AG08395 (cell line): ENCODE data around the gene MTTP.

ENCODE experiments used
- DNase-seq: peaks from one replicate; pipeline ENCODE4 v3.0.0; 2012; ENCODE audit warnings: mixed read lengths, low spot score

Gene MTTP

DNA sequence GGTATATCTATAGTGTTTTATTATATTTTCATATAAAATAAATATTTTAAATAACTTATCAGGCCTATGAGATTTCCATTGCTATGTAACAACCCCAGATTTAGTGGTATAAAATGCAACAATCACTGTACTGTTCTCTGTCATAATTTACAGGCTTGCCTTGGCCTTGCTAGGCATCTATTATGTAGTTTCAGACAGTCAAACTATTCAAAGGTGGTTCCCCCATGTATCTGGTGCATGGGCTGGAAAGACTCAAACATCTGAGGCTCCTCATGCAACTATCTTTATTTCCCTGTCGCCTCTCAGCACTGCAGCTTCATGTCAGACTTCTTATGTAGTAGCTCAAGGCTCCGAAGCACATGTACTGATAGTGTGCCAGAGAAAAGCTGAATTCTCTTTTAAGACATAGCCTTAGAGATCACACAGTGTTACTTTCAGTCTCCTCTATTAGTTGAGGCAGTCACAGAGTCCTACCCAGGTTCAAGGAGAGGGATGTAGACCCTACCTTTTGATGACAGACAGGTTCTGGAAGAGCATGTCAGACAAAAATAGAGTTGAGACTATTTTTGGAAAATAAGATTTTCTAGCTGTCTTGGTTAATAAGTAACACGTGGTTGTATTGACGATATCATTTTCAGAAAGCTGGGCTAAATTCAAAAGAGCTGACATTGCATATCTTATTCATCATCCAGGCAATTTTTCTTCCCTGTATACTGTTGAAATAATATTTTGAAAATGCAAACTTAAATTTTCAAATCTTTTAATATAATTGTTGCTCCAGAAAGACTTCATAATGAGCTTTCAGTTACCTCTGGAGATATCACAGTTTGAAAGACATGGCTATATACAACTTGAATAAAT, 19.4 kb downstream of the MTTP start:
- DNase-seq, result no peak

DNA sequence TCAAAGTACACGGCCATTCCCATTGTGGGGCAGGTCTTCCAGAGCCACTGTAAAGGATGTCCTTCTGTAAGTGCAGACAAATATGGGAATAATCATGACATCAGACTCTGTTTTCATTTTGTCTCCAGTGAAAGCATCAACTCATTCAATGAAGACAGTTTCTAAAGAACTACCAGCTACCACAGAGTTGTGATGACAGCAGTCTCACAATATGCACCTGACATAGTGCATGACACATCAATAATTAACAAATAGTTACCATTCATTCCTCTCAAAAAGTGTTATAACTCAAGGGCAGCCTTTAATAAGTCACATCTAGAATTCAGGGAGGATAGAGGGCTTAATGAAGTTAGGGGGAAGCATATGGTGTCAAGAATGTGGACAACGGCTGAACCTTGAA, 20.2 kb downstream of the MTTP start:
- DNase-seq, result no peak

DNA sequence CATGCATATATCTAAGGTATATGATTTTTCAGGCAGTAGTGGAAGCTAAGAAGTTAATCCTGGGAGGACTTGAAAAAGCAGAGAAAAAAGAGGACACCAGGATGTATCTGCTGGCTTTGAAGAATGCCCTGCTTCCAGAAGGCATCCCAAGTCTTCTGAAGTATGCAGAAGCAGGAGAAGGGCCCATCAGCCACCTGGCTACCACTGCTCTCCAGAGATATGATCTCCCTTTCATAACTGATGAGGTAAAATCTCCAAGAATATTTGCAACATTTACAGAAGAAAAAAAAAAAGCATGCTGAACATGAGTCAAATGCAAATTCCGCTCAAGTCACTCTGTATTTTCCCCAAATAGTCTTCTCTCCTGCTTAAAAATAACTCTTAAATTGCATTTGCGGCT, 32.1 kb downstream of the MTTP start:
- no peak for DNase-seq

DNA sequence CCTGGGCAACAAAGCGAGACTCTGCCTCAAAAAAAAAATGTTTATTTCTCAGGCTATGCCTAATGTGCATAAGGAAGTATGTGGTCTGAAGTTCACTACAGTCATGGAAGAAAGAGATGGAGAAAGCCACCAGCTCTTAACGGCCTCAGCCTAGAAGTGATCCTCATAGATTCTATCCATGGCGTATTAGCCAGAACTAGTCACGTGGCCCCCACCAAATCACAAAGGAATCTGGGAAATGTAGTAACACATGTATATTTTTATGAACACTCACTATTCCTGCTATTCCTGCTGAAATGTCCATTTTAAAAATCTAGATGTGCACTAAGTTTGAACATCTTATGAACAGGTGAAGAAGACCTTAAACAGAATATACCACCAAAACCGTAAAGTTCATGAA, 33.8 kb downstream of the MTTP start:
- DNase-seq, result no peak

DNA sequence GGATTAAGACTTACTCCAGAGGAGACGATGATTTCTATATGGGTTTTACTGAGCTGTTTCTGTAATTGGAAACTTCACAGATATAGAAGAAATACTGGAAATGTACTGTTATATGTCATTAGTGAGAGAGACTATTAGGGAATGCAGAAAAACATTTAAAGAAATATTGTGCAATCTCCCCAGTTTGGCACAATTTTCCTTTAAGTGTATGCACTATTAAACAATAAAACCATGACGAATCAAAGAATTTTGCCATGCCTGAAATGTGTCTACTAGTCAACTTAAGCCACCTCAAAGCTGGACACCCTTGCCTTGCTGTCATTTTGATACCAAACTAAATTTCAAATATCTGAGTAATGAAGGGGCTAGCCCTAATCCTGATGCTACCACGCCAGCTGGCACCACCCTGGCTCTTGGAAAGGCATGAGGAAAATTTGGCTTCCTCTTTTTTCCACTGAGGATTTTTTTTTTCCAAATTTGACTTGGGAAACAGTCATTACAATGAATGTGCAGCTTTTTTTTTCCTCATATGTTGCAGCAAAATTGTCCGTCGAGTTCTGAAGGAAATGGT, 36.1 kb downstream of the MTTP start:
- DNase-seq, result no peak

DNA sequence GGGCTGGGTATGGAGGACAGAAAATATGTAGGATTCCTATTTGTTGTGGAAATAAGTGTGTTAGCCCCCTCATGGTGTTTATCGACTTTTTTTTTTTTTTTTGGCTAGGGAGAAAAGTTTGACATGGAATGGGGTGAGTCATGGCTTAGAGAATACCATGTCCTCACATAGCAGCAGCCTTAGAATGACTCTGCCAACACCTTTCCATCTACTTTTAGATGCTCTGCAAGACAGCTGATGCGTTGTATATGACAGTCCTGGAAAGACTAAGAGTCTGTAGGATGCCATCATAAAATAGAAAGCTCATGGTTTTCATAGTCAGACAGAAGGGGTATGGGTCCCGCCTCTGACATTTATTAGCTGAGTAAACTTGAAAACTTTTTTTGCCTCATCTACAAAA, 37.7 kb downstream of the MTTP start:
- DNase-seq, result no peak

DNA sequence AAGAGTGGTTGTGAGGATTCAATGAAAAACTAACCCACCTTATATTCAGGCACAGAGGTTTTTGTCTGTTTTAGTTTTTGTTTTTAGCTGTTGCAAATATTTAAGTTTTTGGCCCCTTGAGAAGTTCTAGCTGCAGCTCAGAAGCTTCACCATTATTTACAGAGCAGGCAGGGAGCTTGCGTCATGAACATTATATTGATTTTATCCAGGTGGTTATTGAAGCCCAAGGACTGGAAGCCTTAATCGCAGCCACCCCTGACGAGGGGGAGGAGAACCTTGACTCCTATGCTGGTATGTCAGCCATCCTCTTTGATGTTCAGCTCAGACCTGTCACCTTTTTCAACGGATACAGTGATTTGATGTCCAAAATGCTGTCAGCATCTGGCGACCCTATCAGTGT, 38.1 kb downstream of the MTTP start:
- no peak for DNase-seq

DNA sequence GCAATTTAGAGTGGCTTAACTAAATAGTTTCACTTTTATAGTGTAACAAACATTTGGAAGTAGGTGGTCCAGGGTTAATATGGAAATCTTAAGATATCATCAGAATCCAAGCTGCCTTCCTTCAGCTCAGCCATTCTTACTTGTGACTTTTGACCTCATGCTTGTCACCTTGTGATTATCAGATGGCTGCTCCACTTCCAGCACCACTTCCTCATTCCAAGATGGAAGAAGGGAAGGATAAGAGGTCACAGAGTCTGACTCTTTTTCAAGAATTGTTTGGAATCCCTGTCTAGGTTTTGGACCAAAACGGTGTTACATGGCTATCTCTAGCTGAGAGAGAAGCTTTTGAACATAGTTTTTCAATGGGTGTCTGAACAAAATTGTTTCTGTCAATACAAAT, 39.9 kb downstream of the MTTP start:
- no peak for DNase-seq

DNA sequence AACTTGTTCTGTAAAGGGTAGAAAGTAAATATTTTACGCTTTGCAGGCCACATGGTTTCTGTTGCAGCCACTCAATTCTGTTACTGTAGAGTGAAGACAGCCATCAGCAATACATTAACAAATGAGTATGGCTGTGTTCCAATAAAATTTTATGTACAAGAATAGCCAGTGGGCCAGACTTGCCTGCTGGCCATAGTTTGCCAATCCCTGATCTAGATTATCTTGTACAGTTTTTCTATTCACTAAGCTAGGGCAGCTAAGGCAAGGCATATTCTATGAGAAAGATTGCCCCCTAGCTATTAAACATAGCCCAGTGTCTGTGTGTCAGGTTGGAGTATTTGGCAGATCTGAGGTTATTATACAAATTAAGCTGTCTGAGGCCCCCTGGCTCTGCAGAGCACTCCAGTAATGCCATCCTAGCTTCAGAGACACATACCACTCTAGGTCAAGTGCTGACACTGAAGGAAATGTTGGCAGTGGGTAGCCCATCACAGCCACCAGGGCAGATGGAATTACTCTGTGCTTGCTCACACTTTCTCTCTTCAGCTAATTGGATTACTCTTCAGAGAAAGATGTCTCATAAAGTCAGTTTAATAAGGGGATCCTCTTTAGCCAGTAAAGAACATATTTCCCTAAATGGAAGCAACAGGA, 40.7 kb downstream of the MTTP start:
- no peak for DNase-seq

DNA sequence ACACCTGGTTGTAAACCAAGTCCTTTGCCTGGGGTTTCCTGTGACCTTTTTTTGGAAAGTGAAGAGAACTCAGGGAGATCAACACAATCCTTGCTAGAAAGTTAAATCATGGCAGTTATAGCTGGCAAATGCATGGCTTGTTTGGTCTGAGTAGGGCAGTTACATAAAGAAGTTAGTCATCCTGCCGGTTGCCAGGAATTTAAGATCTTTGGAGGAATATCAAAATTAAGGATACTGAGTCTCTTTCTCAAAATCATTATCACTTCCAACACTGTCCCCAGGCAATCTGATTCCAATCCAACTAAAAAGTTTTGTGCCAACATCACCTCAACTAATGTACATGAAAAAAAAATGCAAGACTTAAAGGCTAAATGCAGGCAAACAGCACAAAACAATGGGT, 42.8 kb downstream of the MTTP start:
- DNase-seq, result no peak

DNA sequence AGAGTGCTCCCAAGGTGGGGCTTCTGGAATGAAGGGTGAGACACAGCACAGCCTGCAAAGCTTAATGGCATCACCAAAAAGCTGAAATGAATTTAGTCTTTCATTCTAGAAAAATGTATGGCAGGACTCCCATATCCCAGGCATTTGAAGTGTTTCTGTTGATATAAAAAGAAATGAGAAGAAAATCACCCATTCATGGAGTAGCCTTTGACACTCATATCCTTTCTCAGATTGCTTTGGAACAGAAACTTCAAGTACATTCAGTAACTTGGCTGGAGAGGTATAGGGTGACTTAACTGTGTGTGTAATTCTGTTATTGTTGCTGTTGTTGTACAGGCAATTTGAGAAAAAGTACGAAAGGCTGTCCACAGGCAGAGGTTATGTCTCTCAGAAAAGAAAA, 47.7 kb downstream of the MTTP start:
- DNase-seq, result no peak

DNA sequence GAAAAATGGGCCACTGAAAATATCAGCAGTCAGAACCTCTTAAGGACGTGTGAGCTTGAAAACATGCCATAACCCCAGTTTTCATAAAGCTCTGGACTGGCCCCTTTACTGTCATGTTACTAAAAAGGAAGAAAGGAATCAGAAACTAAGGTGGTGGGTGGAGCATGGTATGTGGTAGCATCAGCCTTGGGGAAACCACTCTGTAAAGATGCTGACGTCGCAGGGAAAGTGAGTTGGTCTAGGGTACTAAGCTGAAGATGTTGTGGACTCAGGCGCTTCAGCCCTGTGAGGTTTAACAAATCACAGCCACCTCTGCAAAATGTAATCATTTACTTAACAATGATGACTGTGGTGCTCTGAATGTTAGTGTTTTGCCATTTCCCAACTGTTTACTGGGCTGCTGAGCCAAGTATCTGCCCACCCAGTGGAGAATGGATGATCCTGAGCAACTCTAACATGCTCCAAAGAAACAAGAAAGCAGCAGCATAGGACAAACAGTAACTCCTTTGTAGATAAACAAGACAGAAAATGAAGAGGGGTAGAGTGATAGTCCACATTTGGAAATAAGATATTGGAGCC, 49.6 kb downstream of the MTTP start:
- no peak for DNase-seq

DNA sequence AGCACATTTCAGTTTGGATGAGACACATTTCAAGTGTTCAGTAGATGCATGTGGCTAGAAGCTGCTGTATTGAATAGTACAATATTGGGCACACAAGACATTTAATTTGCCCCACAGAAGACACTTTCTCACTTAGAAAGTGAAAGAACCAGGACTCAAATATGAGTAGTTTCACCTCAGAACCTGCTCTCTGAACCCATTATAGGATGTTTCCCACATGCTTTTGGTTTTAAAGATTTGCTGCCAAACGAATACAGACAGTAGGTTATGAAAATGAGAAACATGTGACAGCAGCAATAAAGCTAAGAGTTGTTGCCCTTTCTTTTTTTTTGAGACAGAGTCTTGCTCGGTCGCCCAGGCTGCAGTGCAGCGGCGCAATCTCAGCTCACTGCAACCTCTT, 50.7 kb downstream of the MTTP start:
- no peak for DNase-seq

DNA sequence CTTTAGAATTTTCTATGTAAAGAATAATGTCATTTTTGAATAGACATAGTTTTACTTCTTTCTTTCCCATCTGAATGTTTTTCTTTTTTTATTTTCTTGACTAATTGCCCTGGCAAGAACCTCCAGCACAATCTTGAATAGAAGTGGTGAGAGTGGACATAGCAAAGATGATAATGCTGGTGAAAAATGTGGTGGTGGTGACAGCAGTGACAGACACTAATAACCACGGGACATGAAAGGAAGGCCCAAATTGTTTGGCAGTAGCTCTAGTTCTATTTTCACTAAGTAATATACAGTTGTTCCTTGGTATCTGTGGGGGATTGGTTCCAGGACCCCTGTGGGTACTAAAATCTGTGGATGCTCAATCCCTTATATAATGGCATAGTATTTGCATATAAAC, 53.4 kb downstream of the MTTP start:
- DNase-seq, result no peak

DNA sequence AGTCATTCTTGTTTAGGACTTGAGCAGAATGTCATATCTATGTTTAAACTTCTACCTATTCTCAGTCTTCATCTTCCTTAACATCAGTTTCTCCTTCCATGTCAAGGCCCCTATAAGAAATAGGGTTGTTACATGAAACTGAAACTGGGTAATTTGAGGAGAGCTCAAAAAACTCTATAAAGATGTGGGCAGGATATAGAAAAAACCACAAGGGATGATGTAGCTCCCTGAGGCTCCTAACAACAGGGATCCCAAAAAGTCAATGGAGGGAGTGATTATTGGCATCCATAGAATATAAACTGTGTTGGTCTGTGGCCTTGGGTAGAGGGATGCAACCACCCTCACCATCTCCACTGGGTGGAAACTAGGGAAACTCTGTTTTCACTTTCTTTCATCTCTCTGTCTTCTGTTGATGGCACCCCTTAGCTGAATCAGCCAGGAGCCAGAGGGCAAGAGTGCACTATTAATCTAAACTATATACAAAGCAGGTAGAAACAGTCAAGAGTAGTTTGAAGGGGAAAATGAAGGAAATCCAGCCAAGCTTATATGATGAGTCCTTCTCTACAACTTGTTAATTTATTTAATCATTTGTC, 55.4 kb downstream of the MTTP start:
- DNase-seq, result no peak

DNA sequence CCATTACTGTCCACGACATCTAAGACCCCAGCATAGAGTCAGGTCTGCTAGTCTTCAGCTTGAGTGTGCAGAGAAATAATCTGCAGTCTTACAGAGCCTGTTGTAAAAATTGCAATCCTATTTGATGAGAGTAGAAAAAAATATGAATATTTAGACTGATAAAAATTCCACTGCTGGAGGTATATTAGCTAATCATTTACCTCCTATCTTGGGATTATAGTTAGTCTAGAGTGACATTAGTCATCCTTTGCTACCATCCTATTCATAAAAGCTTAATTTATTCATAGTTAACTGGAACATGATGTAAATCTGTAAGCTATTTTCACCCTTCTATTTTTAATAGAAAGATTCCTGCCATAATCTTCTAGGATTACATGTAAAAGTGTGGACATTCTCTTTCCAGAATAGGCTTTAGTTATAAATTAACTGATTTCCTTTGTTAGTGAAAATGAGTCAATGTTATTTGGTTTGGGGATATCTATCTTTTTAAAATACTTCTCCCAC, 56.3 kb downstream of the MTTP start:
- no peak for DNase-seq

DNA sequence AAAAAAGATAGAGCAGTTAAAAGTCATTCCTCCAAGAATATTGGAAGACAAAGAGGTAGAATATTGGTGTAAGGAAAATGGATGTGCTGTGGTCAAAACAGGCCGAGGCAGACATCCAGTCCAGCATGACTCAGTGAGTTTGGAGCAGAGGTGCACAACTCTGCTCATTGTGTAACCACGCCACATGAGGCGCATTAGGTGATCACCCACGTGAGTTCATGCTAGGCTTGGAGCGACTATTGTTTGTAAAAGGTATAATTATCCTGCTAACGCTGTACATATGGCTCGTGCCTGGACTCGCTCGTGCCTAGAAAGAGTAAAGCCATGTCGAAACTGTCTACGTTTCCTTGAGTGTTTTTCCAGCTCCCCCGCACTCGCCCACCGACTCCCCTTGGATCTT, 59.1 kb downstream of the MTTP start:
- DNase-seq, result no peak

DNA sequence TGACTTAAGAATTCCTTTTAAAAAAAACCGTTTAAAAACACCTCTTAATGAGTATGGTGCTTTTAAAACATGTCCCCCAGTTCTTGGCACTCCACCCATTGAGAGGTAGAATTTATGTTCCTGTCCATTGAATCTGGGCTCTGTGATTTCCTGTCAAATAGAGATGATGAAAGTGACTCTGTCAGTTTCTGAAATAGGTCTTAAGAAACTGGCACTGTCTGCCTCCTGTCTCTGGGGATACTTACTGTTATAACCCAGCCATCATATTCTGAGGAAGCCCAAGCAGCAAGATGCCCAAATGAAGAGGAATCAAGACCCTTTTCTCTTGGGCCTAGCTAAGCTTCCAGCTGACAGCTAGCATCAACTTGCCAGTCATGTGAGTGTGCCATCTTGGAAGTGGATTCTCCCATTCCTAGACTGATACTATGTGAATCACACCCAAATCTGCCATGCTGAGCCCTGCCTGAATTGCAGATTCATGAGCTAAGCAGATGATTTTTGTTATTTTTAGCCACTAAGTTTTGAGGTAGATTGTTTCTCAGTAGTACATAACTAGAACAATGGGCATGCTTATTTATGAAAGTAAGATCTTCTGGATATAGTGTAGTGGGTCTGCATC, 60.2 kb downstream of the MTTP start:
- no peak for DNase-seq

DNA sequence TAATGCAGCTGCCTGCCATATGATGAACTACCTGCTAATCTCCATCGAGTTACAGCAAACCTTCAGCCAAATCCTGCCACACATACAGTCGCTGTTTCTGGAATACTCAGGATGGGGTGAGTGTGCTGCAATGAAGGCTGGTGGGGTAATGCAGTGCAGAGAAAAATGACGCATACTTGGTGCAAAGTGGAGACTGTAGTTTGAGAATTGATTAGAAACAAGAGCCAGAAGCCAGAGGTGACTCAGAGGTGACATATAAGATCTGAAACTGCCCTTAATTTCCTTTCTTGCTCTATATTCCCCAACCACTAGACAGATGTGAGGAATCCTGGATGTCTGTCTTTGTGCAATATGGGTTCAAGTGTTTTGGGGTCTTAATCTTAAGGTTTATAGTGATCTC, 61.0 kb downstream of the MTTP start:
- DNase-seq, result no peak

DNA sequence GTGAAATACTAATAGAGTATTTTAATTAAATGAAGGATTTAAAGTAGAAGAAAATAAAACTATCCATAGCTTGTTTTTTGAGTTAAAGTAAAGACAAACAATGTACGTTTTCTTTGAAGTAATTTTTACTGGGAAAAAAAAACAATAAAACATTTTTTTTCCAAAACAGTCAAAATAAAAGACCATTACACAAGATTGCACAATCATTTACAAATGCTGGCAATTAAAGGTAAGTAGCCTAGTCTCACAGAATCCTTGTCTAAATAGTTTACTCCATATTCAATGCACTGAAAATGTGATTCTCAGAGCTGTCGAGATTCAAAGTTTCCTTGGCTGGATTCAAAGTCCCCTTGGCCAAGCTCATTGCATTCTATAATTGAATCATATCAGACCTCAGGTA, 61.8 kb downstream of the MTTP start:
- no peak for DNase-seq

DNA sequence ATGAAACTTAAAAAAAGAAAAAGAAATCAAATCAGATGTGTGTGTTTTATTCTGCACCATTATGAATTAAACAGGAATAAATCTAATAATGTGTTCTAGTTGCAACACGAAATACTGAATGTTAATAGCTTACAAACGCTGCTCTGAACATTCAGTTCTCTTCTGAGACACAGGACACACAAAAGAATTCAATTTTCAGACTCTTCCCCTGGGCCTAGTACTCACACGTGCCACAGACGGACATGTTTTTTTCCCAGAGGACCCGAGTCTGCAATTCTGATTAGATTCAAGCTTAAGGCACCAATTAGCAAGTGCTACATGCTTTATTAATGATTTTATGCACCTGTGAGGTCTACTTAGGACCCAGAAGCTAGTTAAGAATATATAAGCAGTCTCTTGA, 62.5 kb downstream of the MTTP start:
- no peak for DNase-seq

DNA sequence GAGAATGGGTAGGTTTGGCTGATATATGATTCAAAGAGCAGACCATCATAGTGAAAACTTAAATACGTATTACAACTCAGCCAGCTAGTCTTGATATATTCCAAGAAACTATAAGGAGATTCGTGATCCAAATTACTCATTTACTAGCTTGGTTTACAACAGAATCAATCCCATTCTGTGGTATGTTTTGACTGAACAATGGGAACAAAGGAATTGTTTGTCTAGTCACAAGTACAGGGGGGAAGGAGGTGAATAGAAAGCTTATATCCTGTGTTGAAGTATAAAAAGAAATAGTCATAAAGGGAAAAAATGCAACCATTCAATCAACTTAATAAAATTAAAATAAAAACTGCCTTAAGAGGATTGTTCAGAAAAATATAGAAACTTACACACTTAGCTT, 66.1 kb downstream of the MTTP start:
- no peak for DNase-seq
